Neural cell (in vitro differentiated cells): ENCODE measurements around the gene DEK.

Experiments
- CTCF ChIP-seq: fragments of 450-650 bp; IDR thresholded peaks from 2 replicates; pipeline ENCODE4 v1.5.1; 2014; ENCODE audit warnings: antibody characterized with exemption, mild to moderate bottlenecking, moderate library complexity; ENCODE audit not compliant: poor library complexity, severe bottlenecking
- RAD21 ChIP-seq: fragments of 450-650 bp; conservative IDR thresholded peaks from 2 replicates; pipeline ENCODE4 v1.6.1; 2014; ENCODE audit warnings: antibody characterized with exemption, mild to moderate bottlenecking, moderate library complexity

GRCh38 chr6:18182568-18182967 lies 81.8 kb downstream of the DEK start:
- no peak for TF ChIP-seq CTCF
- no peak for TF ChIP-seq RAD21
